Uterus (tissue), 2 donors: Measurements from ENCODE around the gene NEUROD4.

Experiments
- CTCF ChIP-seq, 4 experiments: fragments of 200-600 bp in 2 of 4; fragments of 450-650 bp in 2 of 4; sonication (generic) in 2 of 4; IDR thresholded peaks; one replicate each; pipeline ENCODE4 v1.5.1; 2016 to 2019; ENCODE audit warnings: antibody characterized with exemption in 4 of 4, mild to moderate bottlenecking in 2 of 4, moderate library complexity in 1 of 4
- POLR2A ChIP-seq, 2 donors: fragments of 450-650 bp; IDR thresholded peaks; one replicate each; pipeline ENCODE4 v1.6.1; 2016; ENCODE audit warnings: antibody characterized with exemption in 2 of 2, mild to moderate bottlenecking in 1 of 2, moderate library complexity in 1 of 2

- no peak for TF ChIP-seq POLR2A (IDR thresholded peaks at IDR 0.05)
- TF ChIP-seq CTCF (IDR thresholded peaks at IDR 0.05): no peak
Observed at GRCh38 chr12:55017416-55017925, 2.3 kb upstream of the NEUROD4 start.
